ENCODE data around the gene ZNF527. TPM values are rescaled to one million over a fixed set of nuclear protein-coding genes. Genes with fewer than 3 reads are reported as not detected.

Gene ZNF527
- total RNA-seq, 2 experiments from 2014 or later = 5.0 to 5.4 TPM

Other genes starting within 250 kb of the ZNF527 start
- 1 to 10 TPM; 8.7 to 9.8 TPM for gene ZNF585A, start 198.4 kb upstream of the ZNF527 start, total RNA-seq
- gene ZNF585B, start 160.6 kb upstream of the ZNF527 start, total RNA-seq = 10 to 100 TPM; 10.4 to 11.2 TPM
- 1 to 10 TPM; 8.5 to 9.2 TPM for gene ZNF383, start 152.9 kb upstream of the ZNF527 start, total RNA-seq
- 1 to 10 TPM; 7.4 to 9.1 TPM for gene ZNF569, start 96.3 kb downstream of the ZNF527 start, total RNA-seq
- gene ZNF570, start 98.3 kb downstream of the ZNF527 start, total RNA-seq = 1 to 10 TPM; 4.5 to 4.8 TPM
- 1 to 10 TPM; 4.4 to 4.7 TPM for gene ZNF793, start 135.8 kb downstream of the ZNF527 start, total RNA-seq
- 1 to 10 TPM; 2.4 to 2.9 TPM for gene ZNF571, start 223.7 kb downstream of the ZNF527 start, total RNA-seq
- gene ZNF540, start 223.8 kb downstream of the ZNF527 start, total RNA-seq = 1 to 10 TPM in 1 of 2 experiments, under 1 TPM in 1; 0.67 to 1.1 TPM